OCI-LY7 (cell line): ENCODE data around the gene PLXNA1. TPM values are rescaled to one million over a fixed set of nuclear protein-coding genes. Genes with fewer than 3 reads are reported as not detected.
A peak's percentile ranks its signal among the peaks of the same experiment; 100 is the strongest.

Experiments used
- BruUV-seq: library from RNA; stranded (reverse); fragments of 400-500 nt; replicated peaks from 2 replicates; lab custom pipeline; 2021; lab: Mats Ljungman, UMichigan
- CTCF ChIA-PET: fragments of 300-600 bp; sonication (Branson Sonifier 250); formaldehyde crosslinking; loops from one replicate; lab custom pipeline; 2022; ENCODE audit warnings: antibody characterized with exemption; ENCODE audit not compliant: unreplicated experiment; lab: Charles Lee
- POLR2A ChIA-PET: fragments of 300-600 bp; sonication (Branson Sonifier 250); formaldehyde crosslinking; loops from one replicate; lab custom pipeline; 2022; ENCODE audit warnings: antibody characterized with exemption; lab: Charles Lee
- DNase-seq: peaks from one replicate; pipeline ENCODE4 v3.0.0-alpha.2; 2015; ENCODE audit warnings: low spot score
- H2AFZ ChIP-seq: fragments of 200-600 bp; sonication (generic), shearing (Covaris generic); 2 replicates; pipeline ENCODE4 v1.6.1; 2014; ENCODE audit warnings: mild to moderate bottlenecking, antibody characterized with exemption, low read length, moderate library complexity
- H3K27ac ChIP-seq: fragments of 200-600 bp; sonication (generic); 2 replicates; pipeline ENCODE4 v1.5.1; 2014; ENCODE audit warnings: mixed run types, low read depth, mild to moderate bottlenecking, moderate library complexity, low read length, inconsistent platforms; ENCODE audit not compliant: poor library complexity, severe bottlenecking
- H3K36me3 ChIP-seq: fragments of 200-600 bp; sonication (generic); 2 replicates; pipeline ENCODE4 v1.6.1; 2014; ENCODE audit warnings: mild to moderate bottlenecking, antibody characterized with exemption, low read length, moderate library complexity, mixed read lengths; ENCODE audit not compliant: insufficient read depth
- H3K4me1 ChIP-seq: fragments of 200-600 bp; sonication (generic); 2 replicates; pipeline ENCODE4 v1.5.1; 2014; ENCODE audit warnings: mild to moderate bottlenecking, low read length; ENCODE audit not compliant: insufficient read depth, poor library complexity, severe bottlenecking
- H3K4me2 ChIP-seq: fragments of 200-600 bp; sonication (generic); 2 replicates; pipeline ENCODE4 v1.6.1; 2014; ENCODE audit warnings: mild to moderate bottlenecking, low read length
- H3K4me3 ChIP-seq: fragments of 200-600 bp; sonication (generic); 2 replicates; pipeline ENCODE4 v1.5.1; 2014; ENCODE audit warnings: mild to moderate bottlenecking, low read depth, low read length; ENCODE audit not compliant: poor library complexity, severe bottlenecking
- H3K79me2 ChIP-seq: fragments of 200-600 bp; sonication (generic); 2 replicates; pipeline ENCODE4 v1.6.1; 2016; ENCODE audit warnings: low read depth, mild to moderate bottlenecking, low read length, moderate library complexity, mixed read lengths; ENCODE audit not compliant: insufficient read depth
- H3K9me2 ChIP-seq: fragments of 200-600 bp; sonication (generic); 2 replicates; pipeline ENCODE4 v1.6.1; 2016; ENCODE audit warnings: mild to moderate bottlenecking, low read length, mixed read lengths; ENCODE audit not compliant: insufficient read depth
- H3K9me3 ChIP-seq: fragments of 200-600 bp; sonication (generic); 2 replicates; pipeline ENCODE4 v1.6.1; 2014; ENCODE audit warnings: mild to moderate bottlenecking, mixed run types, low read length, mixed read lengths
- H4K20me1 ChIP-seq: fragments of 200-600 bp; sonication (generic); 2 replicates; pipeline ENCODE4 v1.6.1; 2014; ENCODE audit warnings: mild to moderate bottlenecking, antibody characterized with exemption, low read length, moderate library complexity, mixed read lengths; ENCODE audit not compliant: insufficient read depth
- EZH2phosphoT487 ChIP-seq: fragments of 200-600 bp; sonication (generic); IDR thresholded peaks from 2 replicates; pipeline ENCODE4 v1.6.1; 2018; ENCODE audit warnings: low read depth, borderline replicate concordance, mild to moderate bottlenecking, mixed run types, antibody characterized with exemption, low read length, moderate library complexity, mixed read lengths
- intact Hi-C: fragments of 100-400 bp; cut with micrococcal nuclease; formaldehyde crosslinking; loops from one replicate; pipeline ENCODE4 v1.10.0; 2022; ENCODE audit not compliant: unreplicated experiment
- total RNA-seq, 2 experiments: library from RNA; depleted of rRNA in 1 of 2; stranded (reverse); fragments of >200 nt in 1 of 2; shearing (Covaris generic) in 1 of 2; gene quantifications; 2 replicates each; pipeline ENCODE4 v1.2.3, GENCODE V29; 2014 to 2022
- TF ChIP-seq, protein P1 (sequence below): fragments of 200-600 bp; sonication (generic); conservative IDR thresholded peaks from 2 replicates; pipeline ENCODE4 v1.5.1; 2014; ENCODE audit warnings: mild to moderate bottlenecking, antibody characterized with exemption, low read length, moderate library complexity, mixed read lengths

Gene PLXNA1
- total RNA-seq, 2 experiments from 2014 or later, result 3.6 to 4.4 TPM

DNA sequence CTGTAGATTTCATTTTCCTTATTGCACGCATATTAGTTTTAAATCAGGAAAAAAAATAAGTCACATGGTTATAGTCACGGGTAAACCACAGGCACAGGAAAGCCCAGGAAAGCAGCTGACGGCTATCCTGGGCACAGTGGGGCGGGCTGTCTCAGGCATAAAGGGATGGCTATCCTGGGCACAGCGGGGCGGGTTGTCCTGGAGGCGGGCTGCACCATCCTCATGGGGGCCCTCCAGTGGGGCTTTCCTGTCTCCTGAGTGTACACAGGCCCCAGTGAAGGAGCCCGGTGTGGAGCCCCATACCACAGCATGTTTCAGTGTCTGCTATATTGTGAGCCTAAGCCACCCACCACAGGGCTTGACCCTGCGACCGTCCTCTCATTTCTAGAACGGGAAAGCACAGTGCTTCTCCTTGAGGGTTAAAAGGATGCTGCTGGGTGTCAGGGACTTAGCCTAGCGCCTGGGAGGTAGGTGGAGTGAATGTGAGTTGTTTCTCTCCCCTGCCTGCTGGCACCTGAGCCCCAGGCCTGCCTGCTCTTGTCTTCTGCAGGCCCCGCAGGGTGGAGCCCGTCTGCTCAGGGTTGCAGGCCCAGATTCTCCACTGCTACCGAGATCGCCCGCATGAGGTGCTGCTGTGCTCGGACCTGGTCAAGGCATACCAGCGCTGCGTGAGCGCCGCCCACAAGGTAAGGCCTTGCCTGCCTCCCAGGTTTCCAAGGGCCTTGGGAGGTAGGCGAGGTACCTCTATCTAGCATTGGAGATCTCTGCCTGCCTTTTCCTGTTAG, 25.9 kb upstream of the PLXNA1 start:
- no TSS peak for BruUV-seq
- no peak overlapping the region for H3K4me3 ChIP-seq
- ChIA-PET CTCF (interaction anchor here (0.9 kb wide), 1 partner anchor 10 kb away, joined by 3 read pairs; no protein-coding TSS in a partner anchor), POLR2A (no interaction called here)
- H3K4me1 ChIP-seq, result peaks cover 39% of the 10 kb centered on the region
- no peak overlapping the region for H2AFZ ChIP-seq
- H4K20me1 ChIP-seq, result no peaks in the 10 kb centered on the region
- H3K9me2 ChIP-seq, result no peaks in the 10 kb centered on the region
- no peaks in the 10 kb centered on the region for H3K9me3 ChIP-seq
- no peaks in the 10 kb centered on the region for H3K79me2 ChIP-seq
- no peak for DNase-seq
- peak overlapping the region; percentile 54 for H3K4me2 ChIP-seq
- no peak overlapping the region for H3K27ac ChIP-seq
- TF ChIP-seq, protein P1, sequence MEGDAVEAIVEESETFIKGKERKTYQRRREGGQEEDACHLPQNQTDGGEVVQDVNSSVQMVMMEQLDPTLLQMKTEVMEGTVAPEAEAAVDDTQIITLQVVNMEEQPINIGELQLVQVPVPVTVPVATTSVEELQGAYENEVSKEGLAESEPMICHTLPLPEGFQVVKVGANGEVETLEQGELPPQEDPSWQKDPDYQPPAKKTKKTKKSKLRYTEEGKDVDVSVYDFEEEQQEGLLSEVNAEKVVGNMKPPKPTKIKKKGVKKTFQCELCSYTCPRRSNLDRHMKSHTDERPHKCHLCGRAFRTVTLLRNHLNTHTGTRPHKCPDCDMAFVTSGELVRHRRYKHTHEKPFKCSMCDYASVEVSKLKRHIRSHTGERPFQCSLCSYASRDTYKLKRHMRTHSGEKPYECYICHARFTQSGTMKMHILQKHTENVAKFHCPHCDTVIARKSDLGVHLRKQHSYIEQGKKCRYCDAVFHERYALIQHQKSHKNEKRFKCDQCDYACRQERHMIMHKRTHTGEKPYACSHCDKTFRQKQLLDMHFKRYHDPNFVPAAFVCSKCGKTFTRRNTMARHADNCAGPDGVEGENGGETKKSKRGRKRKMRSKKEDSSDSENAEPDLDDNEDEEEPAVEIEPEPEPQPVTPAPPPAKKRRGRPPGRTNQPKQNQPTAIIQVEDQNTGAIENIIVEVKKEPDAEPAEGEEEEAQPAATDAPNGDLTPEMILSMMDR, result no peak
- TF ChIP-seq EZH2phosphoT487, result no peak
- intact Hi-C loops, result loop anchor here (5.0 kb wide), 1 partner anchor 600 kb away; the partner anchor contains the start of gene KLF15
- no peaks in the 10 kb centered on the region for H3K36me3 ChIP-seq

DNA sequence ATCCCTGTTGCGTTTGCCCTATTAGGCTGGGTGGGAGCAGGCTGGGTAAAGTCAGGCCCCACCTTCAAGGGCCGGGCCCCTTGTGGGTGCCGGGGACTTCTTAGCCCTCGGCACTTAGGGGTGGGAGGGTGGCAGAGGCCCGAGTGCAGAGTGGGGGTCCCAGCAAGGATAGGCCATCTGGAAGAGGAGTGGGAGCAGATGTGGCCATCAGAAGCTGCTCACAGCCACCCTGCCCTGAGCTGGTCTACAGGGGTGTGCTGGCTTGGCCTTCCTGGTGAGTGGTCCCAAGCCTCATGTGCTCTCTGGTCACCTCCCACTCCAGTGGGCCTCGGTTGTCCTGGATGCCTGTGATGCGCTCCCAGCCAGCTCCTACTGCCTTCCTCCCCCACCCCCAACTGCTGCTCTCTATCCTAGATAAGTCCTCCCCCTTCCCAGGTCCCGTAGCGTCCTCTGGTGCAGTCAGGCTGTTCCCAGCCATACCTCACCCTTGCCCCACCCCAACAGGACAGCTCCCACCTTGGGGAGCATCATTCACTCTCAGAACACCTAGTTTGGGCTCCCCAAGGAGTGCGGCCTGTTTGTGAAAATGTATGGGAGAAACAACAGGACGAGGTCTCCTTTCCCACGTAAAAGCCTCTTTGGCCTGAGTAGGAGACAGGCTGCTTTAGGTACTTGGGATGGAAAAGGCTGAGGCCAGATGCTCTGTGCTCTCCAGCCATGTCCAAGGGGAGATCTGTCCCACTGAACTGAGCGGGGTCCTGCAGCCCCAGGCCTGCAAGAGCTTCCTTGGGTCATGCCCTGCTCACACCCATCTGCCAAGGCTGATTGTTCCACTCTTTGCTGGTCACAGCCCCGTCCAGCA, 24.9 kb upstream of the PLXNA1 start:
- CTCF ChIA-PET, result interaction anchor here (0.9 kb wide), 1 partner anchor 9 kb away, joined by 3 read pairs; no protein-coding TSS in a partner anchor
- Histone ChIP-seq H3K4me2 (no peak overlapping the region), H3K27ac (no peak overlapping the region), H3K36me3 (no peaks in the 10 kb centered on the region), H3K4me1 (peaks cover 39% of the 10 kb centered on the region), H4K20me1 (no peaks in the 10 kb centered on the region), H3K4me3 (no peak overlapping the region), H3K9me3 (no peaks in the 10 kb centered on the region), H3K9me2 (no peaks in the 10 kb centered on the region), H2AFZ (no peak overlapping the region), H3K79me2 (no peaks in the 10 kb centered on the region)
- BruUV-seq, result no TSS peak
- DNase-seq, result no peak
- POLR2A ChIA-PET, result no interaction called here
- no peak for TF ChIP-seq EZH2phosphoT487
- TF ChIP-seq, protein P1, result no peak
- intact Hi-C loops, result loop anchor here (5.0 kb wide), 1 partner anchor 601 kb away; the partner anchor contains the start of gene KLF15
